Right hindlimb (tissue), 1 donor: ENCODE data around the gene GNB1L.
"Not testable (repeated sequence)": the region's sequence is repeated elsewhere in the genome, so short reads cannot be mapped to it uniquely, and the experiment has no call there.

Experiments used
- DNase-seq: peaks from one replicate; pipeline ENCODE4 v3.0.0-alpha.2; 2018

Gene GNB1L

DNA sequence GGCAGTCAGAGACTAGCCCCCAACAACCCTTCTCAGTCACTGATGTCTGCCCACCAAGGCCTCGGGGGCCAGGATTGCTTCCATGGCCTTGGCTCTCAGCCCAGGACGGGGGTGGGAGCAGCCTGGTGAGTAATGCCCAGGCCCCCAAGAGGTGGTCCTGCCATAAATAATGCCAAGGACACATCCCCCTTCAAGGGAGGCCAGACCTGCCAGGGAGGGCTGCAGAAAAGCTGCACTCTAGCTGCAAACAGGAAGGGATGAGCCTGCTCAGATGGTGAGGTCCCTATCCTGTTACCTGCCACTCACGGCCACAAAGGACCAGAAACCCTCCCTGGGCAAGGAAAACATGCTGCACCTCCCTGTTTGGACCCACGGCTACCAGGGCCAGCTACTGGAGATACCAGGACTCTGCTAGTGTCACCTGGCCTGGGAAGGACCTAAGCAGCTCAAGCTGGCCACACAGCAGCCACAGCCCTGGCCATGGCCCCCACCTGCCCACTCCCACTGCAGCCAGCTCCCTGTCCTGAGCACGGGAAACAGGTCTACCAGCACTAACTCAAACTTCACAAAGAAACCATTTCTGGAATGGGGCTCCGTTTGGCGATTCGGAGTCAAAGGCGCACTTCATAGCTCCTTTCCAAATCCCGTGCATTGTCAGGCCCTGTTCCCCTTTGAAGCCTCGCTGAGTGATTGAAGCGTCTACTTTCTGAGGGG is 12.1 kb downstream of the GNB1L start:
- DNase-seq: no peak

DNA sequence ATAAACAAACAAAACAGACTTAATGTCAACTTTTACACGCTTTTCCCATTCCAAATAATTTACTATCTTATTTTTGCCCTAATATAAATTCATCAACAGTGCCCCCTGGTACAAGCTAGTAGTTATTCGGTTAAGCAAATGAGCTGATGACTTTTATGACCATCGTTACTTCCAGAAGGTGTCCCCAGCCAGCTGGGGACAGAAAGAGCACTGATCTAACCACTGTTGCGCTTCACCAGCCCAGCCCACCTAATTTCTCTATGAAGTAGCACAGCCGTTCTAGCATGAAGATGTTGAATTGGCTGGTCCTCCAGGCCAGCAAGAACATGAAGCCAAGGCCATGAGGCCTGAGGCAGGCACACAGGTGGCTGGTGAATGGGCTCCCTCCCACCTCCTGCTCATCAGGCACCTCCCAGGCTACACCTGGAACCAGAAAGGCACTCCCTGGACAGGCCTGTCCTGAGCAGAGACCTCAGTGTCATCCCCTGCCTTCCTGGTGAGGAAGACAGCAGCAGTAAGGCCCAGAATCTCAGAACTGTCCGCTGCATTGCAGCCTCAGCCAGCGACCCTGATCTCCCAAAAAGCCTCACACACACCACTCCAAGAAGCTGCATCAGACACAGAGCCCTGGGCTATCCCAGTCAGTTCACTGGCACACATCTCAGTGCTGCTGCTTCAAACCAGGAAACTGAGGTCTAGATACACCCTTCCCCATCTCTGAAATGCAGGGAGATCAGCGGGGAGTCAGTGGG is 12.9 kb downstream of the GNB1L start:
- DNase-seq: no peak

DNA sequence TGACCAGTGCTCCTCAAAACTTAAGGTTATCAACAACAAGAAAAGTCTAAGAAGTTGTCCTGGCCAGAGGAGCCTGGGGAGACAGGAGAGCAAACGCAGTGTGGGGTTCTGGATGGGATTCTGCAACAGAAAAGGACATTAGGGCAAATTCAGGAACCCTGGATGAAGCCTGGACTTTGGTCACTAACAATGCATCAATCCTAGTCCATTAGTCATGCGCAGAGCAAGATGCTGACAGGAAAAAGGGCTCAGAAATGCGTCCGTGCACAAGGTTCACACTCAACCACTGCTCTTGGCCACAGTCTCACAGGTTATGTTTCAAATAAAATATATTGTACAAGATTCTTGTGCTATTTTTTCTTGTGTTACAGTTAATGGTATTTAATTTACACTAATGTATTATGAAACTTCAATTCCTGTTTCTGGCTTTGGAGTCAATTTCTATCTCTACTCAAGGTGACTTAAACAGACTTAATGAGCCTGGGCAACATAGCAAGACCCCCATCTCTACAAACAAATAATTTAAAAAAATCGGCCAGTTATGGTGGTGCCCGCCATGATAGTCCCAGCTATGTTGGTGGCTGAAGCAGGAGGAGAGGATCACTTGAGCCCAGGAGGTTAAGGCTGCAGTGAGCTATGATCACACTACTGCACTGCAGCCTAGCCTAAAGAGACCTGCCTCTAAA is 13.6 kb downstream of the GNB1L start:
- DNase-seq: no peak

DNA sequence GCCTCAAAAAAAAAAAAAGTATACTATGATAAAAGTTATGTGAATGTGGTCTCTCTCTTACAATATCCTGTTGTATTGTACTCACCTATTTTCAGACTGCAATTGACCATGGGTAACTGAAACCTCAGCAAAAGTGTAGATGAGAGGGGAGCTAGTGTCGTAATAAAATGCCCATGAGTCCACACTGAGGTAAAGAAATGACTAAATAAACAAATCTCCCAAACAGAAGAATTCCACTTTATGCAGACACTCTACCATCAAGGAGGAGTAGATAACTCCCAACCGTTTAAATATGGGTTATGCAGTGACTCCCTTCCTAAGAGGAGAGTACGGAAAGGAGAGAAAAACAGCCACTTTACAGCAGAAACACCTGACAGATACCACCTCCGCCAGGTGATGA is 14.6 kb downstream of the GNB1L start:
- no peak for DNase-seq

DNA sequence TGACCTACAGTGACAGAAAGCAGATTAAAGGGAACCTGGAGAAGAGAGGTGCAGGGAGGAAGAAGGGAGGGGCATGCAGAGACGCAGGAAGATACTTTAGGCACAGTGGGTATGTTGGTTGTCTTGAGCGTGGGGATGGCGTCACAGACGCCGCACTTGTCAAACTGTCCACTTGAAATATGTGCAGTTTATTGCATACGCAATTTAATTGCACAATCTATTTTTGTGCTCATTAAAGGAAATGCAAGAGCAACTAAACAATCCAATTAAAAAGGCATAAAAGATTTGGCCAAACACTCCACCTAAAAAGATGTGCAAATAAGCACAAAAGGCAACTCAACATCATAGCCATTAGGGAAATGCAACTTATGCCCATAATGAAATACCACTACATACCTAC is 16.8 kb downstream of the GNB1L start:
- DNase-seq: no peak

DNA sequence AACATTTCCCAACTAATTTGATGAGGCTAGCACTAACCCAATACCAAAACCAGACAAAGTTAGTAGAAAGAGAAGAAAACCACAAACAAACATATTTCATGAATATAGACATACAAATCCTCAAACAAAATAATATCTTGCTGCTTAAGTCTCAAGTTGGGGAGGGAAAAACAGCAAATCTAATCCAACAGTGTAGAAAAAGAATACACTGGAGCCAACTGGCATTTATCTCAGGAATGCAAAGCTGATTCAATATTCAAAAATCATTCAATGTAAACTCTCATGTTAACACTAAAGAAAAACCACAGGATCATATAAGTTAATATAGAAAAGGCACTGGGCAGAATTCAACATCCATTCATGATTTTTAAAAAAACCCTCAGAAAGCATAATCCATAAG is 18.2 kb downstream of the GNB1L start:
- no peak for DNase-seq

DNA sequence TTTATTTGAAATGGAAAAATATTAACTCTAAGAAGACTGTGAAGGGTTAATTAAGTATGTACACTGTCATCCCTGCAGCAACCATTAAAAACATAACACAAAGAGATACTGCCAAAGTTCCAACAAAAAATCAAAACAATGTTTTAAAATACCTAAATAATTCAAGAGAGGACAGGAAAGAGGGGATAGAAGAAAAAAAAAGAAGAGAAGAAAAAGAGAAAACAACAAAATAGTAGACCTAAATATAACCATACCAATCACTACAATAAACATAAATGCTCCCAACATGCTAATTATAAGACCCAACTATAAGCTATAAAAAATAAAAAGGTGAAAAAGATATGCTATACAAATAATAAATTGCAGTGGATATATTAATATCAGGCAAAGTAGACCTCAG is 20.1 kb downstream of the GNB1L start:
- no peak for DNase-seq

DNA sequence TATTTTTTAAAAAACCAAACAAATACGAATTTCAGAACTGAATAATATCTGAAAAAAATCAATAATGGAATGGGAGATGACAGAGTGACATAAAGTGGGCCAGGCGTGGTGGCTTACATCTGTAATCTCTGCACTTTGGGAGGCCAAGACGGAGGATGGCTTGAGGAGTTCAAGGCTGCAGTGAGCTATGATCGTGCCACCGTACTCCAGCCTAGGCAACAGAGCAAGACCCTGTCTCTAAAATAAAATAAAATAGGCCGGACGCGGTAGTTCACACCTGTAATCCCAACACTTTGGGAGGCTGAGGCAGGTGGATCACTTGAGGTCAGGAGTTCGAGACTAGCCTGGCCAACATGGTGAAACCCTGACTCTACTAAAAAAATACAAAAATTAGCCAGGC is 21.3 kb downstream of the GNB1L start:
- not testable (repeated sequence) for DNase-seq

DNA sequence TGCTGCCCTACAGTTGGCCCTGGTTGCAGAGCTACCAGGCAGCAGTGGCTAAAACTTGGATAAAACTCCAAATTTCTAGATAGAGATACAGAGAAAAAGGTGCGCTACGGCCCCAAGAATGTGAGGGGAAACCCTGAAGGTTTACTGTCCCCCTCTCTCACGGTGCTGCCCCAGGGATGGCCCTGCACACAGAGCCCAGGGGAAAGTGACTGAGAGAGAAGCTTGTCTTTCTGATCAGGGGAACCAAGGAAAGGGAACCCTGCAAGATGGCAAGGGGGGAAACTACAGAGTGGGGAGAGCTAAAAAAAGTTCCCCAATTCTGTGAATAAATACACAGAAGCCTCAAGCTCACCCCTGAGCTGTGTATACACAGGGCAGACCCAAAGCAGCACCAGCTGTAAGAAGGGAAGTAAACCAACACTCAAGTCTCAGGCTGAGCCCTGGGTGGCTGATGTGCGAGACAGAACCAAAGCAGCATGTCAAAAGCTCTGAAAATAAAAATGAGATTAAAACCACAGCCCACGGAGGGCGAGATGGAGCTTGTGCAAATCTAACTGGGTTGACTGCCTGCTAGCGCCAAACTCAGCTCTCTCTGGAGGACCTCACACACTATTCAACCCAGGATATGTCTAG is 22.1 kb downstream of the GNB1L start:
- no peak for DNase-seq

DNA sequence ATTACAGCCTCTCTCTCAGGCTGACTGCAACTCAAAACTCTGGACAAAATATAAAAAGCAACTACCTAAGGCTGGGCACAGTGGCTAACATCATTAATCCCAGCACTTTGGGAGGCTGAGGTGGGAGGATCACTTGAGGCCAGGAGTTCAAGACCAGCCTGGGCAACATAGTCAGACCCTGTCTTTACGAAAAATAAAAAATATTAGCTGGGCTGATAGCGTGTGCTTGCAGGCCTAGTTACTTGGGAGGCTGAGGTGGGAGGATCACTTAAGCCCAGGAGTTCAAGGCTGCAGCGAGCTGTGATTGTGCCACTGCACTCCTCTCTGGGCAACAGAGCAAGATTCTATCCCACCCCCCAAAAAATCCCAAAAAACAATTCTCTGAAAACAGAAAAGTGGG is 22.7 kb downstream of the GNB1L start:
- DNase-seq: not testable (repeated sequence)

DNA sequence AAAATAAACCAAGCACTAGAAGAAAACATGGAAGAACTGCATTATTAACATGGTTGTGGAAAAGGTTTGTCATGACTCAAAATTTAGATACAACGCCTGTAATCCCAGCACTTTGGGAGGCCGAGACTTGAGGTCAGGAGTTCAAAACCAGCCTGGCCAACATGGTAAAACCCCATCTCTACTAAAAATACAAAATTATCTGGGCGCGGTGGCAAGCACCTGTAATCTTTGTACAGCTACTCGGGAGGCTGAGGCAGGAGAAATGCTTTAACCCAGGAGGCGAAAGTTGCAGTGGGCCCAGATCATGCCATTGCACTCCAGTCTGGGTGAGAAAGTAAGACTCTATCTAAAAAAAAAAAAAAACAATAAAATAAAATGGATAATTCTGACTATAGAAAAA is 23.7 kb downstream of the GNB1L start:
- DNase-seq: no peak

DNA sequence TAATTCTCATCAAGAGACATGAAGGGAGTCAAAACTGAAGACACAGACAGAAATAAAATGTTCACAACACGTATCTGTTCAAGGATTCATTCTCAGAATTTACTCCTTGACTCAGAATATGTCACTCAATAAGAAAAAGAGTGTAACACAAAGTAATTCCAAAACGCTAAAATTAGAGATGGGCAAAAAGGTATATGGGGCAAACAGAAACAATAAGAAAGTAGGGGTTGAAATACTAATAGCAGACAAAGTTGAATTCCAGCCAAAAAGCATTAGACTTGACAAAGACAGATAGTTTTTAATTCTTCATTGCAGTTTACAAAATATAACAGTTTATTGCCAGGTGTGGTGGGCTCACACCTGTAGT is 26.7 kb downstream of the GNB1L start:
- DNase-seq: no peak

DNA sequence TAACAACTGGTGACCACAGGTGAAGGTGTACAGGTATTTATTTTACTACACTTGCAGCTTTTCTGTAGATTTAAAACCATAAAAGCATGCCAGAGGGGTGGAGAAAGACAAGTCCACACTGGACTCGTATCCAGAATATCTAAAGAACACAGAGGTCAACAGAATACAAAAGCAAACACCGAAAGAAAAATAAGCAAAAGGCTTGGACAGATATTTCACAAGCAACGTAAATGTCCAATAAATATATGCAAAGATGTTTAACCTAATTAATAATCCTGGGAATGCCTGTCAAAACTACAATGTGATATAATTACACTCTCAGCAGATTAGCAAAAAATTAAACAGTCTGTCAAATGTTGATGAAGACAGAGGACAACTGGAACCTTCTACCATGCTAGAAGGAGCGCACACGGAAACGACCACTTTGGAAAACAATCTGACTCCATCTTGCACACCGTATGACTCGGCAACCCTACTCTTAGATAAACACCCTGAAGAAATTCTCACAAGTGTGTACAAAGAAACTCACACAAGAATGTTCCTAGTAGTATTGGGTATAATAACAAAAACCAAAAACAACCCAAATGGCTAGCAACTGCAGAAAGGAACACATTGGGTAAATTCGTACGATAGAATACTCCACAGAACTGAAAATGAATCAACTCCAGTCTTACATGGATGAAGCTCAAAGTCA is 27.2 kb downstream of the GNB1L start:
- no peak for DNase-seq

DNA sequence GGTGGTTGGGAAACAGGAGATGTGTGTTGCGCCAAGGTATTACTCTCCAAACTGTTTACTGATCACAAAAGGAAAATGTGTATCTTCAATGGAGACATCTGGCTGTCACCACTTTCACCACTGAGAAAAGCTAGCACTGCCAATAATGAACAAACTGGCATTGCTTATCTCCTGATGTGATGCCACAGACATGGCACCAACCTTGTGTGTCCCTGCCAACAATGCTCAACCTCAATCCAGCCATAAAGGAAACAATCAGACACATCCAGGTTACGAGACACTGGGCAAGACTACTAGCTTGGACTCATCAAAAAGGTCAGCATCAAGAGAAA is 28.1 kb downstream of the GNB1L start:
- DNase-seq: no peak

DNA sequence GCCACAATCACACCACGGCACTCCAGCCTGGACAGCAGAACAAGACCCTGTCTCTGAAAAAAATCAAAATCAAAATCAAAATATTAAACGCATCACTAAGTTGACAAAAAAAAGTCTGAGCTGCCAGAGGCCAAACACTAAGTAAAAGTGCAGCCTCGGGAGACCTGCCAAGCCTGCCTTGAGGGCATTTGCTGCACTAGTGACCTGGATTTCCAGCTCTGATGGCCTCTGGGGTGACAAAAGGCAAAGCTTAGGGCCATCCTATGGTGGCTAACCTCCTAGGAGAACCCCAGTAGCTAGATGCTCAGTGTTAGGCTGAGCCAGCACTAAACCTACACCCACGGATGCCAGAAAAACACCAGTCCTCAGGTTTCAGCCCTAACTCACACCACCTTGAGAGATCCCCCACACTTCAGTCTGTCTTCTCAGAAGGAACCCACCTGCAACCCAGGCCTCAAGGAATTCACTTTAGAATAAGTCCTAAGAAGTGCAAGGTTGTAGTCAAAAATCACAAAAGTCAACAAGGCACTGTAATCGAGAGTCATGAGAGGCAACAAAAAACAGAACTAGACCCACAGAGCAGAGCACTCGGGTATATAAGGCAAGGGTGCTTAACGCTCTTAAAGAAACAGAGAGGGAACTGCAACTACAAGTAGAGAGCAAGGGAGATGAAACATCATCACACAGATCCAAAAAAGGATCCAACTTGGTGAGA is 28.6 kb downstream of the GNB1L start:
- no peak for DNase-seq

DNA sequence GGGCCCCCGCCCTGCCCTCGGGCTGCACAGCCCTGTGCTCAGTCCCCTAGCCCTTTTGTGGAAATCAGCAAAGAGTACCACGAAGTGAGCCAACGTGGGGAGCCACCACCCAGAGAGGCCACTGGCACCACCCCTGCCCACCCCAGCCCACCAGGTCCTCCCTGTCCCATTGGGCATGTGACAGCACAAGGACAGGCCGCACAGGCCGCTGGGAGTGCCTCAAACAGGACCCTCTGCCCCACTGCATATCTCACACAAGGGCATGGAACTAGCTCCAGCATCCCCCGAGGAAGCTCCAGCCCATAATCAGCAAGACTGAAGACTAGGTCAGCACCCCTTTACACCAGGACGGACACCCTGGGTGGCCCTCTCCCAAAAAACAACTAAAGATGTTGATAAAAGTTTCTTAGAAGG is 29.7 kb downstream of the GNB1L start:
- DNase-seq: no peak

DNA sequence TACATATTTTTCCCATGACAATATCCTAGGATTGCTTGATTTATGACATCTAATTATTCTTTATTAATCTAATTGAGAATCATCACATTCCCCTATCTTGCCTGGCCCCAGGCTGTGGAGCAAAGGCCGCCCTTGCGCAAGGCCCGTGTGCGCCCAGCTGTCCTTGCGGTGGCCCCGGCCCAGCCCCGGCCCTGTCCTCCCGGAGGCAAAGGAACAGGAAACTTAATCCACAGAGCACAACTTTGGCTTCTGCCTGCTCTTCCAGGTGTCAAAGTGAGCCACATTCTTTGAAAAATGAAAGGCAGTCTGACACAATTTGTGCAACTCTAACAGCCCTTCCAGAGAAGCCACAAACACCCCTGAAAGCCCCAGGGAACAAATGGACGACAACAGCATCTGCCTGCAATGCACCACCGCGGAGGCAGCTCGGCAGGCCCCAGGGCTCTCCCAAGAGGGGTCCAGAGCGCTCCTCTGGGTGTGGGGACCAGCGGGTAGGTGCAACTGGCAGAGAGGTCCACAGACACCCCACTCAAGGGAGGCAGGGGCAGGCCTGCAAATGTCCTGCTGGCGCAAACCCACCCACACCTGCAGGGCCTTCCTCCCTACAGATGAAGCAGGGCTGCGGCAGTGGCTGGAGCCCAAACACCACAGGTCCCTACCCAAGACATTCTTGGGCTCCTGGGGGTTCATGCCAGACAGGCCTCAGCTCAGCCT is 30.3 kb downstream of the GNB1L start:
- peak; percentile 16 for DNase-seq

DNA sequence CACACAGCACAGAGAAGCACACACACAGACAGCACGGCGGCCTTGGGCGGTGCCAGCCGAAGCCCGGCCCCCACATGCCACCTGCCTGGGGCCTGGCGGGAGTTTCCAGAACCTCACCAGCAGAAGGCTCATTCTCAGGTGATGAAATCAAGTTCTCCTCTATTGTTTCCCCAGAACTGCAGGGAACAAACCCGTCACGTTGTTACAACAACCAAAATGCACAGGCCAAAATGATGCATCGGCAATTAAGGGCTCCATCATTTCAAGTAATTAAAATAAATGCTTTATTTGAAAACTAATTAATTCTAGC is 30.8 kb downstream of the GNB1L start:
- peak; percentile 12 for DNase-seq

DNA sequence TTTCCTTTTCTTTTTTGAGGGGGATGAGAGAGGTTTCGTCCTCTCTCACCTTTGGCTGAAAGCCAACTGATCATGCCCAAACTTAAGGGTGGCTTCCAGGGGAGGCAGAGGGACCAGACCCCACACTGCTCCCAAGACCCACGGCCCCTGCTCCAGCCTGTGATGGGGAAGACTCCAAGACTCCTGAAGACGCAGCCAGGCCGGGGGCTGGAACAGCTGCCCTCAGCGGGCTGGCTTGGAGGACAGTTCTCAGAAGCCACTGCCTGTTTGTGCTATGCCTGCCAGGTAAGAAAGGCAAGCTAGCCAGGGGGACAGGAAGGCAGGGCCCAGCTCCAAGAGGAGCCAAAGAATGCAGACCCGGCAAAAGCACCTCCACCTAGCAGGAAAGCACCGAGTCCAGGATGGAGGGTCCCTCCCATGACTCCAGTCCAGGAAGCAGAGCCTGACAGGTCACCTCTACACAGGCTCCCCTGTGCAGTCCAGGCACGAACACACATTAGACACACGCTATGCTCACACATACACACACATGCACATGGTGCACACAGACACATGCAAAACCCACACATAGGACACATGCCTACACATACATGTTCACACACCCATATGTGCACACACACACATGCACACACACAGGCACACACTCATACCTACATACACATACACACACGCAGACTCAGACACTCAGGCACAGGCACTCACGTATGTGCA is 31.3 kb downstream of the GNB1L start:
- no peak for DNase-seq

DNA sequence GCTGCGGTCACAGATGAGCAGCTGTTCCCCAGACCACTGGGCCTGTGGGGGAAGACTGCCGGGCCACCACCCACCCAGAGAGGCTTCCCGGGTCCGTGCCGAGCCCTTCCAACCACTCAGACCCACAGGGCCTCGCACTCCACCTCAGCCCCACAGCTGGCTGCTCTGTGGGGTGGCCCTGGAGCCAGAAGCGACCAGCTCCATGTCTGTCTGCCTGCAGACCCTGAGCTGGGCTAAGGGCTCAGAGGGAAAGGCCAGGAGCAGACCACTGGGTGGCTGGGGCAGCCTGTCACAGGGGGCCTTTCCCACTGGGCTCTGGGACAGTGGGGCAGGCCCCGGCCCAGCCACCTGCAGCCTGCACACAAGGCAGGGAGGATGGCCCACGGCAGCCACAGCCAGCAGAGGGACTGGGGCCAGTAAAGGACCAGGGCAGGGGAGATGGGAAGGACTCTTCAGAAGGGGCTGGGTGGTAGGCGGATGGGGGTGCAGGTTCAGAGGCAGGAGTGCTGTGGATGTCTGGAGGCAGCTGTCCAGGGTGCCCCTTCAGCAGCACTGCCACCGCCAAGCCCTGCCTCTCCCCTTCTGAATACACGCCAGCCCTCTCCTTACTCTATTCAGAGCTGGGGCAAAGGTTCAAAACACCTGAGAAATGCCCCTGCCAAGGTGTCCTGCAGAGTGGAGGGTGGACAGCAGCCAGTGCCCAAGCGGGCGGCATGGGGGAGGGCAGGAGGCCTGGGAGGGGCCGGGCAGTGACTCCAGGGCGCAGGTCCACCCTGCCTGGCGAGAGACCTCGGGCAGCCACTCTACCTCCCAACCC is 32.2 kb downstream of the GNB1L start:
- DNase-seq: peak; percentile 16
